HG02610 (cell line): Measurements from ENCODE around the gene AURKAIP1.
"Not testable (repeated sequence)": the region's sequence is repeated elsewhere in the genome, so short reads cannot be mapped to it uniquely, and the experiment has no call there.

Experiments used
- ATAC-seq: cut with Tn5 transposase; IDR thresholded peaks from one replicate; pipeline ENCODE4 v1.9.1; 2021; ENCODE audit warnings: mild to moderate bottlenecking, moderate library complexity; ENCODE audit not compliant: unreplicated experiment

AURKAIP1 gene

DNA sequence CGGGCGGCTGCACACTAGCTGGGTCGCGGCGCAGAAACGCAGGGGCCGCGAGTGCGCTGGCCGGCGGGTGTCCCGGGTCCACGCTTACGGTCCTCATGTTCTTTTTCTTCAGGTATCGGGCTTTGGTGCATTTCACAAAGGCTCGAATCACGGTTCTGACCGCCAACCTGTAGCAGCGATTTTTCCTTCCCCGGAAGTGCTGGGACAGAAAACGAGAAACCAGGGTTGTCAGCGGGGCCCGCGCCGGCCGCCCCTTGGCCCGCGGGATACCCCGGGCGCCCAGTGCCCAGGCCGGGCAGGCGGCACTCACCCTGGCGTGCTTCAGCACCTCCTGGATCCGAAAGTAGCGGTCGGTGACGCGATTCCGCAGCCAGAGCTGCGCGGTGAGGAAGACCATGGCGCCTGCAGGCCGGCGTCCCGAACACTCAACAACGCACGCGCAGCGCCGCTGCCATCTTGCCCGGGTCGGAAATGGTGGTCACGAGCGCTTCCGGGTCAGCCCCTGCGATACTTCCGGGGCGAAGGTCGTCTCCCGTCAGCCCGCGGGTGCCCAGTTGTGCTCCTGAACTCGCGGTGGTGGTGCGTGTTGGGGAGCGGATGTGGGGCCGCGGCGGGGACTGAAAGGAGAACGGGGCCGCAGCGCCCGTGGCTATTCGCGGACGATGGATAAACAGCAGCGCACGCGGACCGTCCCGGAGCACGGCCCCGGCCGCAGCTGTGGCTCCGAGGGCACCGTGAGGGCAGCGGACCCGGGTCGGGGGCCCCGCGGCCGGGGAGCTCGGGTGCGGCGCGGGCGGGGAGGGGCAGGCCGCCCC lies 32.0 kb upstream of the AURKAIP1 start, which contains the start of gene MRPL20:
MRPL20 (minus strand) TSS at position 473 of the 815 bp plus-strand sequence; CDS start at position 397, 76 bp downstream.
- ATAC-seq = peak; percentile 88

GRCh38 chr1:1406101-1406820 lies 31.3 kb upstream of the AURKAIP1 start:
- ATAC-seq = no peak

- ATAC-seq = no peak
Observed at GRCh38 chr1:1403653-1404052, 28.6 kb upstream of the AURKAIP1 start.

DNA sequence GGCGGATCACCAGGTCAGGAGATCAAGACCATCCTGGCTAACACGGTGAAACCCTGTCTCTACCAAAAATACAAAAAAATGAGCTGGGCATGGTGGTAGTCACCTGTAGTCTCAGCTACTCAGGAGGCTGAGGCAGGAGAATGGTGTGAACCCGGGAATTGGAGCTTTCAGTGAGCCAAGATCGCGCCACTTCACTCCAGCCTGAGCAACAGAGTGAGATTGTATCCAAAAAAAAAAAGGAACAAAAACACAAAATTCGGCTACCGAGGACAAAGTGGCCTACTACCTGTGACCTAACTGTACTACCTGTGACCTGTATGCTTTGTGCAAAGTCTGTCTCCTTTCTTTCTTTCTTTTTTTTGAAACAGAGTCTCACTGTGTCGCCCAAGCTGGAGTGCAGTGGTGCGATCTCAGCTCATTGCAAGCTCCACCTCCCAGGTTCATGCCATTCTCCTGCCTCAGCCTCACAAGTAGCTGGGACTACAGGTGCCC lies 27.9 kb upstream of the AURKAIP1 start:
- not testable (repeated sequence) for ATAC-seq

- ATAC-seq = no peak
Observed at GRCh38 chr1:1402072-1402900, 27.3 kb upstream of the AURKAIP1 start.

- ATAC-seq = no peak
Observed at GRCh38 chr1:1401457-1402010, 26.5 kb upstream of the AURKAIP1 start.

DNA sequence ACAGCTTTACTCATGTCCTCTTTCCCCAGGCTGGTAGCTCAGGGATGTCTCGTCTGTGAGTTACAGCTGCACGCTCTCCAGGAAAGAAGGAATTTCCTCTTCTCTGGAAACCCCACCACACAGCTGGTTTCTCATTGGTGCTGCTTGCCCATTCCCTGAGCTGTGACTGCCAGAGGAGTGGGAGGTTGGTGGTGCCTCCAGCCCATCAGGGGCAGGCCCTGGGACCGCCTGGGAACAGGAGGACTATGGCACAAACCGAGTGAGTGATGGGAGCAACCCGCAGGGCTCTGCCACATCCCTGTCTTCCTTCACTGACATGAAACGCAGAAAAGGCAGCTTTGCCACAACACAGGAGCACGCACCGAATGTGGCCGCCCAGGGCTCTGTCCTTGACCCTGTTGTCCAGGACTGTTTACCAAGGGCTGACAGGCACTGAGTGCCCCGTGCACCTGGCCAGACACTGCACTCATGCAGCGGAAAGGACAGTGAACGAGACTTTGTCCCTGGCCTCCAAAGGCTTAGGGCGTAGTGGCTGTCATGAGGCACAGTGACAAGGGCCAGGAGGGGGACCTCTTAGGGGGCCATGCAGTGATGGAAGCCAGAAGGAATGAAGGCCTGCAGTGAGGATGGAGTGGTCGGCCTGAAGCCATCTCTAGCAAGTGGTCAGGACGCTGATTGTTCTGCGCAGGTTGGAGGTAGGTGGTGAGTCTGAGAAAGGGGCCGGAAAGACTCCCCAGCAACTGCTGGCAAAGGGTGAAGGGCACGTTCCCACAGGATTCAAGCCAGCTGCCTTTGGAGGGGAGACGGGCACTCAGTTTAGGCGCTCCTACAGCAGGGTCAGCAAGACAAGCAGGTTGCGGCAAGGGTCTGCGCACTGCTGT lies 25.8 kb upstream of the AURKAIP1 start:
- no peak for ATAC-seq

GRCh38 chr1:1399872-1400575 lies 25.0 kb upstream of the AURKAIP1 start:
- ATAC-seq = no peak

- ATAC-seq = peak; percentile 95
Observed at GRCh38 chr1:1399187-1399871, 24.3 kb upstream of the AURKAIP1 start, which contains the start of gene CCNL2. Gene CCNL2, minus strand, starts transcription at chr1:1399335. Its CDS starts 29 bp downstream, at chr1:1399306.

DNA sequence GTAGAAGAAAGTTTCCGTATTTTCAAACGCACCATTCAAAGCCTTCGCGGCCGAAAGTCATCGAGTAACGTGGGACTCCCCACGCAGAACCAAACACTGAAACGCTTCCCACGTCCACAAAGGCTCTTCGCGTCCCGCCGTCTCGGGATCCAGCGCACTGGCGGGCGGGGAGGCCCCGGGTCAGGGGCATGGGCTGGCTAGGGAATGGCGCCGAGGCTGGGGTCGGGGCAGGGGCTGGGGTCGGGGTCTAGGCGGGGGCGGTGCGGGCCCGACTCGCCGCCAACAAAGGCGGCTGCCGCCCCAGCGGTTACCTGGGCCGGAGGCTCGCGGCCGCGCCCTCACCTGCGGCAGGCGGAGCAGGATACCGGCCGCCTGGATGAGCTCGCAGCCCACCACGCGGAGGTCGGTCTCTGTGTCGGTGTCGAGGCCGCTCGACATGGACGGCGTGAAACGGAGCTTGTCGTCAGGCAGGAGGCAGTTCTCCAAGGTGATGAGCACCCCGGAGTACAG lies 23.7 kb upstream of the AURKAIP1 start:
- peak; percentile 2 for ATAC-seq

GRCh38 chr1:1397839-1398523 lies 23.0 kb upstream of the AURKAIP1 start:
- no peak for ATAC-seq

GRCh38 chr1:1395166-1395565 lies 20.2 kb upstream of the AURKAIP1 start:
- no peak for ATAC-seq

DNA sequence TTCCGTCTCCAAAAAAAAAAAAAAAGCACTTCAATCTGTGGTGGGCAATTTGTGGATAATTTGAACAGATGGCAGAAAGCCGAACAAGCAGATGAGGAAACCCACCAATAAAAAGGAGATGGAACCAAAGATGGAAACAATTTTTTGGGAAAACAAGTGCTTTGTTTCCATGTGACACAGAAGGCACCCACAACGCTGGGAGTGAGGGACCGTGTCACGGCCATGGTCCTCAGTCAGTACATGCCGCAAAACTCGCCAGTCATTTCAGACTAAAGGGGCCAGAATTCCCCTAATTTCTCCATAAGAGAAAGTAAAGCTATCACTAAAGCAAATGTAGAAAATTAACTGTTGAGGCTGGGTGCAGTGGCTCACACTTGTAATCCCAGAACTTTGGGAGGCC lies 19.1 kb upstream of the AURKAIP1 start:
- no peak for ATAC-seq

GRCh38 chr1:1393428-1393827 lies 18.4 kb upstream of the AURKAIP1 start:
- ATAC-seq = no peak

- ATAC-seq = no peak
Observed at GRCh38 chr1:1393014-1393413, 18.0 kb upstream of the AURKAIP1 start.

DNA sequence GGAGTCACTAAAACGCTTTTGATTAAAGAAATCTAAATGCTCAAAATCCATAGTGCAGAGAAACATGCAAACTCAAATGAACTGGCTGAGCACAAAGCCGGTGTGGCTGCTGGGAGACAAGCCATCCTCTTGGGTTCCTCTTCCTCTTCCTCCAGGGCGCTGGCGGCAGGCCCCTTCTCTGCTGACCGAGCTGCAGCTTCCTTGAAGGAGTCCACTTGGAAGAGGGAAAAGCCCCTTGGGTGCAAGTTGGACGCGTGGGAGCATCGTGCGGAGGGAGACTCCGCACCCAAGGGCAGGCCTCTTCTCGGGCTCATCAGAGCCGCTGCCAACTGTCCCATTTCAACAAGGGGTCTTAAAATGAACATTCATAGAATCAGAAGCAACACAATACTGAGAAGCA lies 16.2 kb upstream of the AURKAIP1 start:
- ATAC-seq = no peak

GRCh38 chr1:1390675-1391074 lies 15.7 kb upstream of the AURKAIP1 start:
- ATAC-seq = no peak

DNA sequence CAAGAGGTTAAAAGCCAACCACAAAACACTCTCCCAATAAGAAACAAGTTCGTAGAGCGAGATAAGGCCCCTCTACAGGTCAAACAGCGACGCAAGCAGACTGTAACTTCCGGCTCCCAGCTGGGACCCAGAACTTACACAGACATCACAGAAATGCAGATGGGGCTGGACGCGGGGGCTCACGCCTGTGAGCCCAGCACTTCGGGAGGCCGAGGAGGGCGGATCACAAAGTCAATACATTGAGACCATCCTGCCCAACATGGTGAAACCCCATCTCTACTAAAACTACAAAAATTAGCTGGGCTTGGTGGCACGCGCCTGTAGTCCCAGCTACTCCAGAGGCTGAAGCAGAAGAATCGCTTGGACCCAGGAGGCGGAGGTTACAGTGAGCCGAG lies 13.1 kb upstream of the AURKAIP1 start:
- ATAC-seq = no peak
